GM23338 (cell line): ENCODE results near the gene SGK1. TPM values are rescaled to one million over a fixed set of nuclear protein-coding genes. Genes with fewer than 3 reads are reported as not detected.

Experiments used
- ATAC-seq: fragments of 200-7000 bp; cut with Tn5 transposase; 3 replicates; pipeline ENCODE4 v1.9.1; 2020
- DNase-seq: peaks from one replicate; pipeline ENCODE4 v3.0.0-alpha.2; 2015; ENCODE audit warnings: low spot score
- H2AFZ ChIP-seq: fragments of 200-600 bp; sonication (generic); 2 replicates; pipeline ENCODE4 v1.8.0; 2016; ENCODE audit warnings: antibody characterized with exemption, mild to moderate bottlenecking, moderate library complexity
- H3F3A ChIP-seq: fragments of 200-600 bp; sonication (generic); replicated peaks from 2 replicates; pipeline ENCODE4 v1.8.0; 2017; ENCODE audit warnings: antibody characterized with exemption, mixed run types, low read depth
- H3K27ac ChIP-seq: fragments of 200-600 bp; sonication (generic); 2 replicates; pipeline ENCODE4 v1.6.1; 2016; ENCODE audit warnings: low read depth
- H3K27me3 ChIP-seq: fragments of 200-600 bp; sonication (generic); 2 replicates; pipeline ENCODE4 v1.8.0; 2016; ENCODE audit warnings: mild to moderate bottlenecking, mixed run types, moderate library complexity; ENCODE audit not compliant: insufficient read depth
- H3K36me3 ChIP-seq: fragments of 200-600 bp; sonication (generic); 2 replicates; pipeline ENCODE4 v1.8.0; 2016; ENCODE audit warnings: mild to moderate bottlenecking; ENCODE audit not compliant: insufficient read depth
- H3K4me1 ChIP-seq: fragments of 200-600 bp; sonication (generic); 2 replicates; pipeline ENCODE4 v1.8.0; 2016; ENCODE audit warnings: mild to moderate bottlenecking, moderate library complexity; ENCODE audit not compliant: insufficient read depth
- H3K4me2 ChIP-seq: fragments of 200-600 bp; sonication (generic); 2 replicates; pipeline ENCODE4 v1.7.1; 2017; ENCODE audit warnings: mixed run types
- H3K4me3 ChIP-seq: fragments of 200-600 bp; sonication (generic); 2 replicates; pipeline ENCODE4 v1.6.1; 2016; ENCODE audit warnings: mixed run types
- H3K79me2 ChIP-seq: fragments of 200-600 bp; sonication (generic); replicated peaks from 2 replicates; pipeline ENCODE4 v1.8.0; 2017; ENCODE audit warnings: mild to moderate bottlenecking; ENCODE audit not compliant: insufficient read depth
- H3K9me2 ChIP-seq: fragments of 200-600 bp; sonication (generic); 2 replicates; pipeline ENCODE4 v1.8.0; 2017; ENCODE audit not compliant: insufficient read depth
- H4K20me1 ChIP-seq: fragments of 200-600 bp; sonication (generic); replicated peaks from 2 replicates; pipeline ENCODE4 v1.8.0; 2017; ENCODE audit warnings: mild to moderate bottlenecking; ENCODE audit not compliant: insufficient read depth
- H3K27ac Mint-ChIP-seq: 2 replicates; pipeline ENCODE4 v1.8.0; 2020; ENCODE audit warnings: inconsistent platforms, mild to moderate bottlenecking, moderate library complexity, mixed read lengths
- H3K27me3 Mint-ChIP-seq: 3 replicates; pipeline ENCODE4 v1.8.0; 2022; ENCODE audit warnings: low read depth, mild to moderate bottlenecking, moderate library complexity, mixed read lengths, inconsistent platforms; ENCODE audit not compliant: insufficient read depth, poor library complexity
- H3K36me3 Mint-ChIP-seq: 3 replicates; pipeline ENCODE4 v1.8.0; 2021; ENCODE audit warnings: low read depth, mild to moderate bottlenecking, inconsistent platforms, moderate library complexity, mixed read lengths
- H3K4me1 Mint-ChIP-seq: 3 replicates; pipeline ENCODE4 v1.8.0; 2020; ENCODE audit warnings: mild to moderate bottlenecking, inconsistent platforms, mixed read lengths
- H3K4me3 Mint-ChIP-seq: 3 replicates; pipeline ENCODE4 v1.8.0; 2021; ENCODE audit warnings: moderate library complexity, mild to moderate bottlenecking, inconsistent platforms, mixed read lengths
- H3K9me3 Mint-ChIP-seq: 3 replicates; pipeline ENCODE4 v1.8.0; 2020; ENCODE audit warnings: moderate library complexity, mild to moderate bottlenecking, inconsistent platforms, mixed read lengths
- CREB1 ChIP-seq: fragments of 250-450 bp; sonication (Bioruptor Pico); IDR thresholded peaks from 2 replicates; pipeline ENCODE4 v1.5.0; 2020; ENCODE audit warnings: low read depth, mild to moderate bottlenecking, moderate library complexity
- CTCF ChIP-seq, 2 experiments: fragments of 200-600 bp in 1 of 2; sonication (generic) in 1 of 2; conservative IDR thresholded peaks; 2 replicates each; pipeline versions ENCODE4 v1.5.1 to v1.6.1; 2016 to 2017; ENCODE audit warnings: antibody characterized with exemption in 2 of 2, low read depth in 2 of 2, mild to moderate bottlenecking in 2 of 2, moderate library complexity in 1 of 2
- ETS1 ChIP-seq: IDR thresholded peaks from 2 replicates; pipeline ENCODE4 v1.6.1; 2016; ENCODE audit warnings: antibody characterized with exemption
- EZH2 ChIP-seq: fragments of 200-600 bp; sonication (generic); IDR thresholded peaks from one replicate; pipeline ENCODE4 v1.8.0; 2017; ENCODE audit warnings: antibody characterized with exemption, mild to moderate bottlenecking, low read depth; ENCODE audit not compliant: unreplicated experiment
- JUNB ChIP-seq: IDR thresholded peaks from one replicate; pipeline ENCODE4 v1.6.1; 2016; ENCODE audit warnings: antibody characterized with exemption; ENCODE audit not compliant: unreplicated experiment
- NANOG ChIP-seq: IDR thresholded peaks from 2 replicates; pipeline ENCODE4 v1.6.1; 2016; ENCODE audit warnings: antibody characterized with exemption, borderline replicate concordance
- POLR2AphosphoS5 ChIP-seq: IDR thresholded peaks from 2 replicates; pipeline ENCODE4 v1.6.1; 2016; ENCODE audit warnings: antibody characterized with exemption, low read depth
- REST ChIP-seq: IDR thresholded peaks from one replicate; pipeline ENCODE4 v1.6.1; 2018; ENCODE audit warnings: antibody characterized with exemption; ENCODE audit not compliant: unreplicated experiment
- STAT1 ChIP-seq: IDR thresholded peaks from one replicate; pipeline ENCODE4 v1.6.1; 2016; ENCODE audit warnings: antibody characterized with exemption; ENCODE audit not compliant: unreplicated experiment
- ZNF114 ChIP-seq: fragments of 250-450 bp; sonication (Bioruptor Pico); IDR thresholded peaks from 2 replicates; pipeline ENCODE4 v1.5.0; 2020; ENCODE audit warnings: mild to moderate bottlenecking, moderate library complexity
- ZNF331 ChIP-seq: fragments of 250-450 bp; sonication (Bioruptor Pico); IDR thresholded peaks from 2 replicates; pipeline ENCODE4 v1.5.0; 2020; ENCODE audit warnings: low read depth, mild to moderate bottlenecking, moderate library complexity
- ZNF462 ChIP-seq: fragments of 250-450 bp; sonication (Bioruptor Pico); IDR thresholded peaks from 2 replicates; pipeline ENCODE4 v1.5.0; 2020; ENCODE audit warnings: mild to moderate bottlenecking, moderate library complexity
- polyA plus RNA-seq: library from polyadenylated mRNA; unstranded; fragments of >200 nt; fragmentation: Nextera tagmentation; extraction: Ambion mirVana; gene quantifications from 2 replicates; pipeline ENCODE4 v1.2.1, GENCODE V29; 2016
- total RNA-seq: library from RNA; depleted of rRNA; stranded (reverse); fragments of >200 nt; shearing (Covaris generic); gene quantifications from 2 replicates; pipeline ENCODE4 v1.2.3, GENCODE V29; 2014

Gene SGK1
- total and polyA plus RNA-seq, 2 experiments from 2014 or later: 16.3 to 37.2 TPM

GRCh38 chr6:134196568-134197193 lies 121.2 kb downstream of the SGK1 start:
- H3K4me3 ChIP-seq: no peak overlapping the region
- H3K27me3 ChIP-seq: no peaks in the 10 kb centered on the region
- no peak overlapping the region for H3K27ac ChIP-seq
- no peaks in the 10 kb centered on the region for H4K20me1 ChIP-seq
- peaks cover 22% of the 10 kb centered on the region; the same call in 2 of the 3 replicates for H3K4me1 Mint-ChIP-seq
- H3K79me2 ChIP-seq: no peaks in the 10 kb centered on the region
- peaks cover 24% of the 10 kb centered on the region for H3K4me1 ChIP-seq
- DNase-seq (no peak), ATAC-seq (no peak)
- no peak overlapping the region for H3K27ac Mint-ChIP-seq
- no peaks in the 10 kb centered on the region for H3K9me3 Mint-ChIP-seq
- peaks cover 9% of the 10 kb centered on the region for H3K27me3 Mint-ChIP-seq
- H2AFZ ChIP-seq: no peak overlapping the region
- H3K4me2 ChIP-seq: no peak overlapping the region
- TF ChIP-seq ZNF114 (CRISPR knock-in tag) (no peak), POLR2AphosphoS5 (no peak), ZNF462 (CRISPR knock-in tag) (no peak), NANOG (no peak), CTCF (conservative IDR thresholded peaks at IDR 0.05; ENCODE audit: low read depth in 2 of 2) (no peak), JUNB (no peak), CREB1 (CRISPR knock-in tag) (no peak), ETS1 (no peak), STAT1 (no peak), ZNF331 (CRISPR knock-in tag) (no peak), EZH2 (no peak), REST (no peak)
- no peaks in the 10 kb centered on the region for H3K36me3 ChIP-seq
- H3F3A ChIP-seq: no peaks in the 10 kb centered on the region
- H3K36me3 Mint-ChIP-seq: no peaks in the 10 kb centered on the region
- no peak overlapping the region for H3K4me3 Mint-ChIP-seq
- H3K9me2 ChIP-seq: no peaks in the 10 kb centered on the region
